MCF 10A (cell line): ENCODE results near the gene POLD4. TPM values are rescaled to one million over a fixed set of nuclear protein-coding genes. Genes with fewer than 3 reads are reported as not detected.
A peak's percentile ranks its signal among the peaks of the same experiment; 100 is the strongest.

ENCODE experiments used
- BruUV-seq: library from RNA; stranded (reverse); fragments of 400-500 nt; replicated peaks from 2 replicates; lab custom pipeline; 2021; lab: Mats Ljungman, UMichigan
- CTCF ChIA-PET: fragments of 300-600 bp; sonication (Branson Sonifier 250); formaldehyde crosslinking; extraction: SDS; loops from one replicate; lab custom pipeline; 2021; ENCODE audit warnings: antibody characterized with exemption, inconsistent platforms; lab: Yijun Ruan, JAX
- POLR2A ChIA-PET: fragments of 300-600, 350-650 bp; sonication (Branson Sonifier 250); formaldehyde crosslinking; extraction: SDS; loops from one replicate; lab custom pipeline; 2020; ENCODE audit warnings: antibody characterized with exemption, inconsistent platforms; lab: Yijun Ruan, JAX
- DNase-seq: peaks from one replicate; pipeline ENCODE4 v3.0.0-alpha.2; 2018; ENCODE audit not compliant: unreplicated experiment
- H3K27ac Mint-ChIP-seq: one replicate; pipeline ENCODE4 v1.8.0; 2022; ENCODE audit warnings: mild to moderate bottlenecking, low read depth, mixed read lengths; ENCODE audit not compliant: unreplicated experiment
- H3K27me3 Mint-ChIP-seq: one replicate; pipeline ENCODE4 v1.8.0; 2022; ENCODE audit warnings: mixed read lengths; ENCODE audit not compliant: insufficient read depth, unreplicated experiment
- H3K36me3 Mint-ChIP-seq: one replicate; pipeline ENCODE4 v1.8.0; 2022; ENCODE audit warnings: mild to moderate bottlenecking, moderate library complexity, mixed read lengths; ENCODE audit not compliant: insufficient read depth, unreplicated experiment
- H3K4me1 Mint-ChIP-seq: one replicate; pipeline ENCODE4 v1.8.0; 2022; ENCODE audit warnings: mixed read lengths; ENCODE audit not compliant: insufficient read depth, unreplicated experiment
- H3K4me3 Mint-ChIP-seq: one replicate; pipeline ENCODE4 v1.8.0; 2022; ENCODE audit warnings: mild to moderate bottlenecking, moderate library complexity, mixed read lengths; ENCODE audit not compliant: unreplicated experiment
- H3K9me3 Mint-ChIP-seq: one replicate; pipeline ENCODE4 v1.8.0; 2022; ENCODE audit warnings: mixed read lengths; ENCODE audit not compliant: unreplicated experiment
- intact Hi-C: fragments of 100-400 bp; cut with micrococcal nuclease; formaldehyde crosslinking; loops from 2 replicates; pipeline ENCODE4 v1.14.1; 2022
- total RNA-seq: library from RNA; stranded (reverse); gene quantifications from 2 replicates; pipeline ENCODE4 v1.2.3, GENCODE V29; 2022
- TF ChIP-seq, protein P1 (sequence below): fragments of 200-600 bp; IDR thresholded peaks from one replicate; pipeline ENCODE4 v1.8.0; 2022; ENCODE audit warnings: antibody characterized with exemption, mild to moderate bottlenecking; ENCODE audit not compliant: unreplicated experiment

POLD4 gene
- total RNA-seq, 1 experiment from 2014 or later, result 54.8 TPM

DNA sequence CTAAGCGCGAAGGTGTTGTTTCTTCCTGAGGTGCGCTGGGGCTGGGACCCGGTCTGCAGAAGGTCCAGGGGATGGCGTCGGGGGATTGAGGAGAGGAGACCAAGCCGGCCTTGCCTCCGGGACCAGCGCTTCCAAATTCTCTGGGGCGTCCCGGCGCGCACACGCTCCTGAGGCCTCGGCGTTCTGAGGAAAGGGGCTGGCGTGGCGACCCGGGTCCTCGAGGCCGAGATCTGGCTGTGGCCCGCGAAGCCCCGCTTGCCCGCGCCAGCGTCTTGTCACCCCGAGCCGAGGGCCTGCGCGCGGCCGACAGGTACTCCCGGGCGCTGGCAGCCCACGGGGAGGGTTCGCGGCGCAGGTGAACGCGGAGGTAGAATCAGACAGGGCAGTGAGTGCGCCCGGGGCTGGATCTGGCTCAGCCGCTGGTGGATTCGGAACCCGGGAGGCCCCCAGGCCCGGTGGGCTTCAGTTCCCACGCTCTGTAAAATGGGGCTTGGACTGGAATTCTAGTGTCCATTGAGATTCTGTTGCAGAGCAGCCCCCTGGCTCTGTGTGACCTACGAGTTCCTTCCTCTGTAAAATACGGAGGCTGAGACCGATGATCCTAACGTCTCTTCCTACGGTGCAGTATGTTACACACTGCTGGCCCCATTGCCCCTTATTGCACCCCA lies 35.3 kb downstream of the POLD4 start:
- Mint-ChIP-seq H3K36me3 (peaks cover 6% of the 10 kb centered on the region), H3K27ac (peak overlapping the region; percentile 93), H3K4me1 (peaks cover 22% of the 10 kb centered on the region), H3K9me3 (no peaks in the 10 kb centered on the region), H3K4me3 (peak overlapping the region; percentile 99), H3K27me3 (no peaks in the 10 kb centered on the region)
- BruUV-seq, result TSS peak; percentile 28
- ChIA-PET CTCF (interaction anchor here (0.5 to 6.9 kb wide), 22 partner anchors 10 to 347 kb away, joined by 3 to 104 read pairs (median 5); partner anchors contain the start of genes ANKRD13D, GRK2 and SSH3), POLR2A (interaction anchor here (0.6 to 8.6 kb wide), 31 partner anchors 8 to 384 kb away, joined by 3 to 107 read pairs (median 4); partner anchors contain the start of genes ANKRD13D, GRK2, KDM2A and POLD4)
- TF ChIP-seq, protein P1, sequence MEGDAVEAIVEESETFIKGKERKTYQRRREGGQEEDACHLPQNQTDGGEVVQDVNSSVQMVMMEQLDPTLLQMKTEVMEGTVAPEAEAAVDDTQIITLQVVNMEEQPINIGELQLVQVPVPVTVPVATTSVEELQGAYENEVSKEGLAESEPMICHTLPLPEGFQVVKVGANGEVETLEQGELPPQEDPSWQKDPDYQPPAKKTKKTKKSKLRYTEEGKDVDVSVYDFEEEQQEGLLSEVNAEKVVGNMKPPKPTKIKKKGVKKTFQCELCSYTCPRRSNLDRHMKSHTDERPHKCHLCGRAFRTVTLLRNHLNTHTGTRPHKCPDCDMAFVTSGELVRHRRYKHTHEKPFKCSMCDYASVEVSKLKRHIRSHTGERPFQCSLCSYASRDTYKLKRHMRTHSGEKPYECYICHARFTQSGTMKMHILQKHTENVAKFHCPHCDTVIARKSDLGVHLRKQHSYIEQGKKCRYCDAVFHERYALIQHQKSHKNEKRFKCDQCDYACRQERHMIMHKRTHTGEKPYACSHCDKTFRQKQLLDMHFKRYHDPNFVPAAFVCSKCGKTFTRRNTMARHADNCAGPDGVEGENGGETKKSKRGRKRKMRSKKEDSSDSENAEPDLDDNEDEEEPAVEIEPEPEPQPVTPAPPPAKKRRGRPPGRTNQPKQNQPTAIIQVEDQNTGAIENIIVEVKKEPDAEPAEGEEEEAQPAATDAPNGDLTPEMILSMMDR, result no peak
- DNase-seq, result no peak
- intact Hi-C loops, result loop anchor here (1.0 to 2.0 kb wide), 5 partner anchors 15 to 263 kb away; partner anchors contain the start of gene SSH3

DNA sequence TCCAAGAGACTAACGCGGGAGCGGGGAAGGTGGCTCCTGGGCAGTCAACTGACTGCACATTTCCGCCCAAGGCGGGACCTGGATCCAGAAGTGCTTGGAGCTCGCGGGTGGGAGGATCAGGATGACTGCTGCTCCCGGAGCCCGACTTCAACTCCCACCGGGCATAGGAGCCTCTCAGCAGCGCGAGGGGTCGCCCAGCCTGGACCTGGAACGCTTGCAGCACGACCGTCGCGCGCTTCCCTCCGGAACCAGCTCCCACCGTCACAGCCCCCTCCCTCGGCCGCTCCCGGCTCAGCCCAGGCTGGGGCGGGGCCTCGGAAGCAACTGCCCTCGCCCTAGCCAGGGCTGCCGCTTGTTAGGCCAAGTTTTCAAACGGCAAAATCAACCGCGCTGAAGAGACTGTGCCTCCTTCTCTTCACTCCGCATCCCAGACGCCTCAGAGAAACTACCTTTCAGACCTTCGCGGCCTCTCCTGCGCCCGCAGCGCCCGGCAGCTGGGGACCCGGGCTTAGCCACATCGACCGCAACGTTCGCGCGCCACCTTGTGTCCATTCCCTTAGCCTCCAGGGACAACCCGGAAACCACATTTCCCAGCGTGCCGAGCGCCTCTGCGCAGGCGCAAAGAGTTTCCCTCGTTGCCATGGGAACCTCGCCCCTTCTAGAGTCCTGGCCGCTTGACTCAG lies 36.0 kb downstream of the POLD4 start:
- Mint-ChIP-seq H3K27ac (peak overlapping the region; percentile 93), H3K36me3 (peaks cover 11% of the 10 kb centered on the region), H3K4me1 (peaks cover 28% of the 10 kb centered on the region), H3K27me3 (no peaks in the 10 kb centered on the region), H3K4me3 (peak overlapping the region; percentile 99), H3K9me3 (no peaks in the 10 kb centered on the region)
- POLR2A ChIA-PET, result interaction anchor here (0.6 to 8.6 kb wide), 30 partner anchors 14 to 384 kb away, joined by 3 to 107 read pairs (median 4); partner anchors contain the start of genes ANKRD13D, GRK2, KDM2A and POLD4
- TF ChIP-seq, protein P1, result peak; percentile 87
- intact Hi-C loops, result loop anchor here (1.0 to 2.0 kb wide), 5 partner anchors 15 to 262 kb away; partner anchors contain the start of gene SSH3
- CTCF ChIA-PET, result interaction anchor here (0.5 to 6.9 kb wide), 30 partner anchors 11 to 346 kb away, joined by 3 to 104 read pairs (median 4); partner anchors contain the start of genes ANKRD13D, GRK2, POLD4 and SSH3
- no TSS peak for BruUV-seq
- peak; percentile 97 for DNase-seq

GRCh38 chr11:67316882-67317204 lies 36.5 kb downstream of the POLD4 start:
- Mint-ChIP-seq H3K4me1 (peaks cover 33% of the 10 kb centered on the region), H3K9me3 (no peaks in the 10 kb centered on the region), H3K36me3 (peaks cover 13% of the 10 kb centered on the region), H3K27me3 (no peaks in the 10 kb centered on the region), H3K27ac (peak overlapping the region; percentile 93), H3K4me3 (peak overlapping the region; percentile 99)
- CTCF ChIA-PET, result interaction anchor here (0.5 to 6.9 kb wide), 27 partner anchors 11 to 276 kb away, joined by 3 to 104 read pairs (median 5); partner anchors contain the start of genes ANKRD13D, GRK2, POLD4 and SSH3
- no TSS peak for BruUV-seq
- DNase-seq, result no peak
- TF ChIP-seq, protein P1, result no peak
- intact Hi-C loops, result loop anchor here (1.0 to 2.0 kb wide), 5 partner anchors 14 to 262 kb away; partner anchors contain the start of gene SSH3
- POLR2A ChIA-PET, result interaction anchor here (0.6 to 8.6 kb wide), 25 partner anchors 14 to 261 kb away, joined by 3 to 107 read pairs (median 4); partner anchors contain the start of genes ANKRD13D, GRK2, KDM2A and POLD4
